Esophagus squamous epithelium (tissue), 5 donors: ENCODE measurements around the gene FBXL17. TPM values are rescaled to one million over a fixed set of nuclear protein-coding genes. Genes with fewer than 3 reads are reported as not detected.
A peak's percentile ranks its signal among the peaks of the same experiment; 100 is the strongest.

ENCODE experiments used
- DNase-seq: peaks from one replicate; lab custom pipeline; 2025; lab: John Stamatoyannopoulos, UW
- H3K27ac ChIP-seq, 4 donors: fragments of 200-600 bp; sonication (generic); one replicate each; pipeline ENCODE4 v1.5.1; 2016 to 2019; ENCODE audit warnings: mild to moderate bottlenecking in 1 of 4
- H3K27me3 ChIP-seq, 4 donors: fragments of 200-600 bp; sonication (generic); 1 replicate in 3 of 4; 2 replicates in 1 of 4; pipeline versions ENCODE4 v1.5.1 to v1.6.0; 2017 to 2021; ENCODE audit warnings: antibody characterized with exemption in 1 of 4
- H3K36me3 ChIP-seq, 3 donors: fragments of 200-600 bp; sonication (generic); one replicate each; pipeline ENCODE4 v1.5.1; 2016 to 2019
- H3K4me1 ChIP-seq, 3 donors: fragments of 200-600 bp; sonication (generic); one replicate each; pipeline ENCODE4 v1.5.1; 2017 to 2019
- H3K4me3 ChIP-seq, 4 donors: fragments of 200-600 bp; sonication (generic); 1 replicate in 3 of 4; 2 replicates in 1 of 4; pipeline ENCODE4 v1.5.1; 2016 to 2019; ENCODE audit warnings: mild to moderate bottlenecking in 2 of 4, moderate library complexity in 1 of 4
- H3K9me3 ChIP-seq, 3 donors: fragments of 200-600 bp; sonication (generic); one replicate each; pipeline ENCODE4 v1.5.1; 2016 to 2019
- POLR2A ChIP-seq, 4 donors: fragments of 450-650 bp; IDR thresholded peaks; one replicate each; pipeline ENCODE4 v1.6.1; 2017; ENCODE audit warnings: antibody characterized with exemption in 4 of 4, mild to moderate bottlenecking in 4 of 4, moderate library complexity in 3 of 4
- WGBS, 2 donors: methylation state at CpG; one replicate each; pipeline ENCODE4 v1.1.5; 2018; 5-methylcytosine and 5-hydroxymethylcytosine counted together
- intact Hi-C: fragments of 100-400 bp; cut with DNase I; formaldehyde crosslinking; loops from one replicate; pipeline ENCODE4 v1.15.0; 2022
- total RNA-seq, 4 donors: library from RNA; depleted of rRNA; stranded (reverse); fragments of >200 nt; gene quantifications; one replicate each; pipeline ENCODE4 v1.1.0, GENCODE V29; 2016
- TF ChIP-seq, protein P1 (sequence below), 6 experiments: fragments of 450-650 bp in 4 of 6; fragments of 200-600 bp in 2 of 6; sonication (generic) in 2 of 6; IDR thresholded peaks; one replicate each; pipeline ENCODE4 v1.5.1; 2016 to 2019; ENCODE audit warnings: antibody characterized with exemption in 6 of 6, mild to moderate bottlenecking in 4 of 6, moderate library complexity in 4 of 6
- donor health status: DM: yes; HTN: yes; CAD: no.

The FBXL17 gene
- total RNA-seq, 4 donors from 2014 or later: 11.8 to 23.5 (median 13.8) TPM

DNA sequence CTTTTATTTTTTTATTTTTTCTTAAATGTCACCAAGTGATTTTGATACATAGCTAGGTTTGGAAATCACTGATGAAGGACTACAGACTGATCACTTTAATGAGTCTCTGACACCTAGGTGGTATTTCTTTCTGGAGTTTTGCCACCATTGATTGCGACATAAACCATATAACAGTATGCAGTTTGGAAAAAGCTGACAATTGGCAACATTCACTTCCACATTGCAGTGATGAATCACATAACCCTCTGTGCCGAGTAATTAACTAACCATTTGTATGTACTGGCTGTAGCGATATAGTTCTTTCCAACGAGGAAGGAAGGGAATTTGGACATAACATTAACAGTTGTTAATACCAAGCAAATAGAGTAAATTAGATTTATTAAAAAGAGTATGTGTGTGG is 488.3 kb downstream of the FBXL17 start:
- Histone ChIP-seq H3K27me3 (no peaks in the 10 kb centered on the region), H3K4me1 (peaks cover 0 to 11% (median 0%) of the 10 kb centered on the region in 3 donors), H3K4me3 (peak overlapping the region in 1 of 4 donors; percentile 4), H3K36me3 (no peaks in the 10 kb centered on the region), H3K27ac (no peak overlapping the region), H3K9me3 (no peaks in the 10 kb centered on the region)
- TF ChIP-seq, protein P1, sequence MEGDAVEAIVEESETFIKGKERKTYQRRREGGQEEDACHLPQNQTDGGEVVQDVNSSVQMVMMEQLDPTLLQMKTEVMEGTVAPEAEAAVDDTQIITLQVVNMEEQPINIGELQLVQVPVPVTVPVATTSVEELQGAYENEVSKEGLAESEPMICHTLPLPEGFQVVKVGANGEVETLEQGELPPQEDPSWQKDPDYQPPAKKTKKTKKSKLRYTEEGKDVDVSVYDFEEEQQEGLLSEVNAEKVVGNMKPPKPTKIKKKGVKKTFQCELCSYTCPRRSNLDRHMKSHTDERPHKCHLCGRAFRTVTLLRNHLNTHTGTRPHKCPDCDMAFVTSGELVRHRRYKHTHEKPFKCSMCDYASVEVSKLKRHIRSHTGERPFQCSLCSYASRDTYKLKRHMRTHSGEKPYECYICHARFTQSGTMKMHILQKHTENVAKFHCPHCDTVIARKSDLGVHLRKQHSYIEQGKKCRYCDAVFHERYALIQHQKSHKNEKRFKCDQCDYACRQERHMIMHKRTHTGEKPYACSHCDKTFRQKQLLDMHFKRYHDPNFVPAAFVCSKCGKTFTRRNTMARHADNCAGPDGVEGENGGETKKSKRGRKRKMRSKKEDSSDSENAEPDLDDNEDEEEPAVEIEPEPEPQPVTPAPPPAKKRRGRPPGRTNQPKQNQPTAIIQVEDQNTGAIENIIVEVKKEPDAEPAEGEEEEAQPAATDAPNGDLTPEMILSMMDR (IDR thresholded peaks at IDR 0.05): no peak
- TF ChIP-seq POLR2A (IDR thresholded peaks at IDR 0.05): no peak
- 10 to 13% methylated on average over 4 of the region's 4 CpGs for WGBS, 2 donors
- intact Hi-C loops: no loop called here
- DNase-seq: no peak

GRCh38 chr5:107889387-107889786 is 492.5 kb downstream of the FBXL17 start:
- Histone ChIP-seq H3K4me1 (peaks cover 0 to 10% (median 0%) of the 10 kb centered on the region in 3 donors), H3K27ac (no peak overlapping the region), H3K36me3 (no peaks in the 10 kb centered on the region), H3K27me3 (no peaks in the 10 kb centered on the region), H3K9me3 (no peaks in the 10 kb centered on the region), H3K4me3 (no peak overlapping the region)
- intact Hi-C loops: no loop called here
- 67 to 81% methylated on average over 3 of the region's 3 CpGs for WGBS, 2 donors
- no peak for DNase-seq
- no peak for TF ChIP-seq POLR2A (IDR thresholded peaks at IDR 0.05)
- TF ChIP-seq, protein P1 (IDR thresholded peaks at IDR 0.05): no peak

- 90 to 93% methylated on average over 4 of the region's 4 CpGs for WGBS, 2 donors
- Histone ChIP-seq H3K27me3 (no peaks in the 10 kb centered on the region), H3K9me3 (no peaks in the 10 kb centered on the region), H3K4me3 (no peak overlapping the region), H3K36me3 (no peaks in the 10 kb centered on the region), H3K27ac (no peak overlapping the region), H3K4me1 (peaks cover 0 to 2% (median 0%) of the 10 kb centered on the region in 3 donors)
- intact Hi-C loops: no loop called here
- no peak for DNase-seq
- no peak for TF ChIP-seq POLR2A (IDR thresholded peaks at IDR 0.05)
- TF ChIP-seq, protein P1 (IDR thresholded peaks at IDR 0.05): no peak
These were observed 493.4 kb downstream of the FBXL17 start for GRCh38 chr5:107888541-107888940.

DNA sequence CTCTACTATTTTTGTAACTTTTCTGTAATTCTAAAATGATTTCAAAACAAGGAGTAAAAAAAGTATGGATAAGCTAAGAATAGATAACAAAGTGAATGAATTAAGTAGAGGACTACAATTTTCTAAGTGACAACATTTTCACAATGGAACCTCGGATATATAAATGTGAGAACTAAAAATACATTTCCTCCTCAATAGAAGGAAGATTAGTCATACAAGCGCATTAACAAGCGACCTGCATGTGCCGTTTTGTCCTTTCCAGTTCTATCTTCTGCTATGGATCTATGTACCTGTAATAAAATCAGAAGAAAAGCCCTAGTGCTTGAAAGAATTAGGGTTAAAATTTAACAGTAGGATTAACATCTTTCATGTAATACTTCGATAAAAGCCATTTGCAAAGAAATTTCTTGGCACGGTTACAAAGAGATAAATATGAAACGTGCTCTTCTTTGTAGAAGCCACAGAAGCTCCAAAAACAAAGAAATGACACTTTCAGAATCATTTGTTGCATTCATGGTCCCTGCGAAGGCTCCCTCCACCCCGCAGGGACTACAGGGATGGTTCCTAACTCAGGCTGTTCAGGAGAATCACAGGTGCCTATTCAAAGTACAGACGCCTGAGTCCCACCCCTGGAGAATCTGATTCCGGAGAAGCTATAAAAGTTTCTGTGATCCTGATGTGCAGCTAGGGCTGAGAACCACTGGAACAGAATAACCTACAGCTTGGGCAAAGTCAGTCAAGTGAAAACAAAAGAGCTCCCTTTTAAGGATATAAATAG is 494.5 kb downstream of the FBXL17 start:
- WGBS, 2 donors: 33 to 39% methylated on average over 11 of the region's 11 CpGs
- intact Hi-C loops: no loop called here

GRCh38 chr5:107885601-107886000 is 496.3 kb downstream of the FBXL17 start:
- no peaks in the 10 kb centered on the region for H3K4me1 ChIP-seq
- DNase-seq: no peak
- no peaks in the 10 kb centered on the region for H3K27me3 ChIP-seq
- no peak overlapping the region for H3K4me3 ChIP-seq
- 76 to 79% methylated on average over 2 of the region's 2 CpGs for WGBS, 2 donors
- H3K36me3 ChIP-seq: no peaks in the 10 kb centered on the region
- no peak overlapping the region for H3K27ac ChIP-seq
- TF ChIP-seq, protein P1 (IDR thresholded peaks at IDR 0.05): no peak
- no peak for TF ChIP-seq POLR2A (IDR thresholded peaks at IDR 0.05)
- intact Hi-C loops: no loop called here
- no peaks in the 10 kb centered on the region for H3K9me3 ChIP-seq

More for the DNA sequence above, 494.5 kb downstream of the FBXL17 start:
- no peaks in the 10 kb centered on the region for H3K4me1 ChIP-seq
- H3K4me3 ChIP-seq: peak overlapping the region in 1 of 4 donors; percentile 16
- no peaks in the 10 kb centered on the region for H3K9me3 ChIP-seq
- H3K27ac ChIP-seq: no peak overlapping the region
- DNase-seq: no peak
- no peaks in the 10 kb centered on the region for H3K27me3 ChIP-seq
- no peak for TF ChIP-seq POLR2A (IDR thresholded peaks at IDR 0.05)
- TF ChIP-seq, protein P1 (IDR thresholded peaks at IDR 0.05): no peak
- no peaks in the 10 kb centered on the region for H3K36me3 ChIP-seq
